Astrocyte of the cerebellum (primary cell): ENCODE measurements around the gene RPS6KA2.

Source experiments
- DNase-seq: peaks from one replicate; pipeline ENCODE4 v3.0.0-alpha.2; 2011; ENCODE audit warnings: low read depth
- H3K4me3 ChIP-seq: 2 replicates; pipeline ENCODE4 v1.5.1; 2011; ENCODE audit warnings: mild to moderate bottlenecking, low read depth, low read length, moderate library complexity
- in situ Hi-C: cut with HindIII; loops from 2 replicates; pipeline ENCODE4 v1.10.0; 2017; ENCODE audit warnings: low sequenced_read_pairs
- TF ChIP-seq, protein P1 (sequence below): IDR thresholded peaks from 2 replicates; pipeline ENCODE4 v1.5.1; 2012; ENCODE audit warnings: low read length, low read depth, moderate library complexity, mild to moderate bottlenecking; ENCODE audit errors: missing control alignments

RPS6KA2 gene

DNA sequence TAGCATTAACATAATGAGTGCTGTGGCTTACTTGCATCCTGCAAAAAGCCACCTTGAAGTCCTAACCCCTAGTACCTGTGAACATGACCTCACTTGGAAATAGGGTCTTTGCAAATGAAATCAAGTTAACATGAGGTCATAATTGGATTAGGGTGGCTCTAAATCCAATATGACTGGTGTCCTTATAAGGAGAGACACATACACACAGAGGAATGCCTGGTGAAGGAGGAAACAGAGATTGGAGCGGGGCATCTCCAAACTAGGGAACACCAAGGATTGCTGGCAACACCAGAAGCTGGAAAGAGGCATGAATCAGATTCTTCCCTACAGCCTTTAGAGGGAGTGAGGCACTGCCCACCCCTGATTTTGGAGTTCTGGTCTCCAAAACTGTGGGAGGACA, 17.6 kb upstream of the RPS6KA2 start:
- no peak for DNase-seq
- in situ Hi-C loops, result no loop called here
- H3K4me3 ChIP-seq, result no peak overlapping the region
- TF ChIP-seq, protein P1, sequence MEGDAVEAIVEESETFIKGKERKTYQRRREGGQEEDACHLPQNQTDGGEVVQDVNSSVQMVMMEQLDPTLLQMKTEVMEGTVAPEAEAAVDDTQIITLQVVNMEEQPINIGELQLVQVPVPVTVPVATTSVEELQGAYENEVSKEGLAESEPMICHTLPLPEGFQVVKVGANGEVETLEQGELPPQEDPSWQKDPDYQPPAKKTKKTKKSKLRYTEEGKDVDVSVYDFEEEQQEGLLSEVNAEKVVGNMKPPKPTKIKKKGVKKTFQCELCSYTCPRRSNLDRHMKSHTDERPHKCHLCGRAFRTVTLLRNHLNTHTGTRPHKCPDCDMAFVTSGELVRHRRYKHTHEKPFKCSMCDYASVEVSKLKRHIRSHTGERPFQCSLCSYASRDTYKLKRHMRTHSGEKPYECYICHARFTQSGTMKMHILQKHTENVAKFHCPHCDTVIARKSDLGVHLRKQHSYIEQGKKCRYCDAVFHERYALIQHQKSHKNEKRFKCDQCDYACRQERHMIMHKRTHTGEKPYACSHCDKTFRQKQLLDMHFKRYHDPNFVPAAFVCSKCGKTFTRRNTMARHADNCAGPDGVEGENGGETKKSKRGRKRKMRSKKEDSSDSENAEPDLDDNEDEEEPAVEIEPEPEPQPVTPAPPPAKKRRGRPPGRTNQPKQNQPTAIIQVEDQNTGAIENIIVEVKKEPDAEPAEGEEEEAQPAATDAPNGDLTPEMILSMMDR, result no peak

DNA sequence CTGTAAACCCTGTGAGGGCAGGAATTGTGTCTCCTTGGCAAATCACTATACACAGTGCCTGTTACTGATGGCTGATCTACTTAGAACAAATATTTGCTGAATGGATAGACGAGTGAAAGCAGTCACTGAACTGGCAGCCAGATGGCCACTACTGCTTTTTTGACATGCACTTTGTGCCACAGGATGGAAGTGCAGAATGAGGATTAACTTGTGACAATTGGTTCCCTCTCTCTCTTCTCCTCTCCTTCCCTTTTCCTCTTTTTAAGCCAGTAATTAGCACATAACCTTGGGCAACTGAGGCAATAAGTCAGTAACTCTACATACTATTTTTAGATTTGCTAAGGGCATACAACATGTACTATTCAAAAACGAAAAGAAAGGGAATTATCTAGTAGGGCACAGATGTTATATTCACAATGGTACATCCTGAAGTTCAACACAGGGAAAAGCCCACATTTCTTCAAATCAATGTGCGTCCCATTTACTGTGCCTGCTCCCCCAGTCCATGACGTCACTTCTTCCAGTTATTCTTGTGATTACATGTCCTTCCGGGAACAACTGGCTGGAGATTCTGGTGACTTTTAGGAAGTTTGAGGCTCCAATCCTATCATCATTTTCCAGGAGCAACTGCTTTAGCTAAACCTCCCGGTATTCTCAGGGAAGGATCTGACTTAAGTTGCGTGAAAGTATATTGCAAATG, 17.0 kb upstream of the RPS6KA2 start:
- no peak overlapping the region for H3K4me3 ChIP-seq
- TF ChIP-seq, protein P1, result no peak
- in situ Hi-C loops, result no loop called here
- DNase-seq, result no peak

DNA sequence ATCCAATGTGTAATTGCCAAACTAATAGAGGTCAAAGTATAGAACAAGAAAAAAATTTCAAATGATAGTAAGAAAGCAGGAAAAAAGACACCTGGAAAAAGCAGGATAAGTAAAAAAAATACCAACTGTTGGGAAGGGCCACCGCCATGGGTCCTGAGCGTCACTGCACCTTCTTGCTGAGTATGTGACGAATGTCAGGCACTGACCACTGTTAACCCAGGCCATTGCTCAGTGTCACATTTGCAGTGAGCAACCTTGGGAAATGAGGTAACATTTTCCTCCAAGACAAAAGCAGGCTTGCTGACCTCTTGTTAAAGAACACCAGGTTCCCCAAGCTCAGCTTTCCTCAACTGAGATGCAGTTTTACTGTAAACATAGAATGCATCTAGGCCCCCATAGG, 15.6 kb upstream of the RPS6KA2 start:
- H3K4me3 ChIP-seq, result no peak overlapping the region
- no peak for DNase-seq
- in situ Hi-C loops, result no loop called here
- TF ChIP-seq, protein P1, result no peak

DNA sequence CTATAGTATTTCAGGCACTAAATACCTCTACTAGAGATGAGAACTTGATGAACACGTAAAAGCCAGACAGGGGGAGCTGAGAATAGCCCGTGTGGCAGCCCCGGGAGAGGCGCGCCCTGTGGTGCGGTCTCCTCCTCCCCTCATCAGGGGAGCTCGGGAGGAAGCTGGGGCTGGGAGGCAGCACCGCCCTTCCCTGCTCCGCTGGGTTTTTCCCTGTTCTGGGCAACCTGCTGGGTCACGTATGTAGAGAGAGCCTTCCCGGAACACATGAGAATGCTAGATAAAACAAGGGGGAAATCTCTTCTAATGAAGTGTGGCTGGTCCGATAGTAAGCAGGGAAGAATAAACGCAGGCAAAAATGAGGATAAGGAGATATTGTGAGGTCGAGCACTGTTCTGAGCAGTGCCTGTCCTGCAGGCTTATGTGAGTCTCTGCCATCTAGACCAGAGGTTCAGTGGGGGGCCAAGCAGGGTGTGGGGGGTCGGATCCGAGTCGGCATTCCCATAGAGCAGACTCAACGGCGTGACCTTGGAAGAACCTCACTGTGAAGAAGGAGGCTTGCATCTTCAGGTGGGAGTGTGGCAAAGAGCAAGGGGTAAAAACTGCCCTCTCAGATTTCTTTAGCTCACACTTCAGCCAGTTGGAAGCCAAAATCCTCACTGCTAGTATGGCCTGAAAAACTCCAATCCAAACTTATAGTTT, 13.4 kb upstream of the RPS6KA2 start:
- TF ChIP-seq, protein P1, result no peak
- no peak for DNase-seq
- H3K4me3 ChIP-seq, result no peak overlapping the region
- in situ Hi-C loops, result no loop called here

DNA sequence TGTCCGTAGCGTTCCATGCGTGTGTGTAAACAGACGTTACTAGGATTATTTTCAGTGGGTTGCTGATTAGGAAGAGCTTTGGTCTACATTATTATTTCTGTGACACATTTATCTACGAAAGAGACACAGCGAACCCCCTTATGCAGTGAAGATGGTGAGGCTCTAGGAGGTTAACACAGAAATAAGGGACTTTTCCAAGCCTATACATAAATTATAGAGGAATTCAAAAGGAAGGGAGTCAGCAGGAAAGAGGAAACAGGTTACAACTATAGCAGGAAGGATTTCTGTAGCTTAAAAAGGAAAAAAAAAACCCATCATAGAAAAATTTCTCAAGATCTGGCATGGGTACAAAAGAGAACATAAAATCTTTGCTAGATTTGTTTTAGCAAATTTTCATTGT, 12.9 kb upstream of the RPS6KA2 start:
- in situ Hi-C loops, result no loop called here
- no peak overlapping the region for H3K4me3 ChIP-seq
- DNase-seq, result no peak
- TF ChIP-seq, protein P1, result no peak

DNA sequence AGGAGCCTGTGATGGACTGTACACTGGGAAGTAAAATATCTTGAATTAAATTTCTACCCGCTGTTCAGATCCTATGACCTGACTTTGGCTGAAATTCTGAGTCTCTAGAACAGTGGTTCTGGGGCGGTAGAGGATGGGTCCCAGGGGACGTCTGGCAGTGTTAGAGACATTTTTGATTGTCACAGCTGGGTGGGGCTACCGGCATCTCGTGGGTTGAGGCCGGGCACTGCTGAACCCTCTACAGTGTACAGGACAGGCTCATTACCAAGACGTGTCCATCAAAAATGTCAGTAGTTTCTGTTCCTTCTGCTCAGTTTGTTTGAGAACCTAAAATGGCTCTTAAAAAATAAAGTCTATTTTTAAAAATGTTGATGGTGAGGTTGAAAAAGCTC, 11.5 kb upstream of the RPS6KA2 start:
- DNase-seq, result no peak
- in situ Hi-C loops, result no loop called here
- TF ChIP-seq, protein P1, result no peak
- no peak overlapping the region for H3K4me3 ChIP-seq
